Sigmoid colon (tissue), 7 donors: Measurements from ENCODE around the gene SGCE. TPM values are rescaled to one million over a fixed set of nuclear protein-coding genes. Genes with fewer than 3 reads are reported as not detected.

Source experiments
- DNase-seq: peaks from one replicate; pipeline ENCODE4 v3.0.0-alpha.2; 2019
- H3K27ac ChIP-seq, 4 donors: fragments of 200-600 bp; sonication (generic); one replicate each; pipeline ENCODE4 v1.5.1; 2016 to 2019; ENCODE audit warnings: mild to moderate bottlenecking in 1 of 4
- H3K27me3 ChIP-seq, 3 donors: fragments of 200-600 bp; sonication (generic); one replicate each; pipeline ENCODE4 v1.5.1; 2019; ENCODE audit warnings: mild to moderate bottlenecking in 1 of 3
- H3K36me3 ChIP-seq, 4 donors: fragments of 200-600 bp; sonication (generic); one replicate each; pipeline ENCODE4 v1.5.1; 2016 to 2019
- H3K4me1 ChIP-seq, 4 donors: fragments of 200-600 bp; sonication (generic); one replicate each; pipeline ENCODE4 v1.5.1; 2017 to 2019
- H3K4me3 ChIP-seq, 4 donors: fragments of 200-600 bp; sonication (generic); one replicate each; pipeline ENCODE4 v1.5.1; 2017 to 2019; ENCODE audit warnings: mild to moderate bottlenecking in 2 of 4, moderate library complexity in 1 of 4
- H3K9me3 ChIP-seq, 4 donors: fragments of 200-600 bp in 3 of 4; sonication (generic) in 3 of 4; one replicate each; pipeline versions ENCODE4 v1.5.1 to v1.6.1; 2013 to 2019
- EP300 ChIP-seq, 4 donors: sonication (generic); formaldehyde crosslinking; IDR thresholded peaks; one replicate each; pipeline ENCODE4 v1.6.1; 2017; ENCODE audit warnings: antibody characterized with exemption in 4 of 4
- POLR2A ChIP-seq, 2 donors: fragments of 450-650 bp; IDR thresholded peaks; one replicate each; pipeline ENCODE4 v1.6.1; 2016; ENCODE audit warnings: antibody characterized with exemption in 2 of 2, mild to moderate bottlenecking in 2 of 2, moderate library complexity in 2 of 2
- POLR2AphosphoS5 ChIP-seq, 4 donors: sonication (generic); formaldehyde crosslinking; IDR thresholded peaks; one replicate each; pipeline ENCODE4 v1.6.1; 2017; ENCODE audit warnings: antibody characterized with exemption in 4 of 4
- WGBS, 2 donors: extraction: QIAGEN DNeasy Blood & Tissue Kit; methylation state at CpG; one replicate each; pipeline ENCODE4 v1.1.7; 2013; 5-methylcytosine and 5-hydroxymethylcytosine counted together
- intact Hi-C: fragments of 100-400 bp; cut with DNase I; formaldehyde crosslinking; loops from one replicate; pipeline ENCODE4 v1.15.1; 2023
- polyA plus RNA-seq, 3 donors: library from polyadenylated mRNA; stranded (reverse); fragments of 200-250 nt; gene quantifications; one replicate each; pipeline ENCODE4 v1.2.3, GENCODE V29; 2013
- total RNA-seq, 4 donors: library from RNA; depleted of rRNA; stranded (reverse); fragments of >200 nt; gene quantifications; one replicate each; pipeline ENCODE4 v1.1.0, GENCODE V29; 2016
- TF ChIP-seq, protein P1 (sequence below), 4 experiments: fragments of 450-650 bp in 3 of 4; fragments of 200-600 bp in 1 of 4; IDR thresholded peaks; one replicate each; pipeline ENCODE4 v1.5.1; 2016 to 2019; ENCODE audit warnings: antibody characterized with exemption in 4 of 4, mild to moderate bottlenecking in 3 of 4, moderate library complexity in 2 of 4
- donor health status: healthy with polysubstance abuse.
- donor health status: Bipolar disorder and iron deficiency.
- donor health status: healthy.

SGCE gene
- total and polyA plus RNA-seq, 7 donors = 2.8 to 244 (median 135) TPM

DNA sequence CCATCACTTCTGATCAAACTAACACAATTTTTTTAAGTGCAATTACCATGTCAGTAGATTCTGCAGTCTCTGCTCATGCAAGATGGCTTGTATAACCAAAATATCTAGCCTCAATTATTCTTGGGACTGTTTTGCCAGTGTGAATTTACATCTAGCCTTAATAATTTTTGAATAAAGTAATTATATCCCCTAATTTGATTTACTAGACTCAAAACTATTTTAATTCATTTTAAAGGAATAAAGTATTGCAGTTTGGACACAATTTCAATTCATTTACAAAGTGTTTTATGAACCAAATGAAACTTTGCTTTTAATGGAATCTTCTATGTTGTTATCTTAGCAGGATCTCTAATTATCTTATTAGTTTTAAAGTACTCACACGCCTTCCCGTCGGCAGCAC lies 55.7 kb downstream of the SGCE start:
- DNase-seq = no peak
- Histone ChIP-seq H3K36me3 (peaks cover 0 to 36% (median 3%) of the 10 kb centered on the region in 4 donors), H3K4me3 (no peak overlapping the region), H3K9me3 (no peaks in the 10 kb centered on the region), H3K27ac (no peak overlapping the region), H3K27me3 (no peaks in the 10 kb centered on the region), H3K4me1 (no peaks in the 10 kb centered on the region)
- WGBS, 2 donors = 95% methylated on average over 3 of the region's 3 CpGs
- TF ChIP-seq POLR2A (IDR thresholded peaks at IDR 0.05) (no peak), POLR2AphosphoS5 (IDR thresholded peaks at IDR 0.05) (no peak), EP300 (IDR thresholded peaks at IDR 0.05) (no peak)
- TF ChIP-seq, protein P1, sequence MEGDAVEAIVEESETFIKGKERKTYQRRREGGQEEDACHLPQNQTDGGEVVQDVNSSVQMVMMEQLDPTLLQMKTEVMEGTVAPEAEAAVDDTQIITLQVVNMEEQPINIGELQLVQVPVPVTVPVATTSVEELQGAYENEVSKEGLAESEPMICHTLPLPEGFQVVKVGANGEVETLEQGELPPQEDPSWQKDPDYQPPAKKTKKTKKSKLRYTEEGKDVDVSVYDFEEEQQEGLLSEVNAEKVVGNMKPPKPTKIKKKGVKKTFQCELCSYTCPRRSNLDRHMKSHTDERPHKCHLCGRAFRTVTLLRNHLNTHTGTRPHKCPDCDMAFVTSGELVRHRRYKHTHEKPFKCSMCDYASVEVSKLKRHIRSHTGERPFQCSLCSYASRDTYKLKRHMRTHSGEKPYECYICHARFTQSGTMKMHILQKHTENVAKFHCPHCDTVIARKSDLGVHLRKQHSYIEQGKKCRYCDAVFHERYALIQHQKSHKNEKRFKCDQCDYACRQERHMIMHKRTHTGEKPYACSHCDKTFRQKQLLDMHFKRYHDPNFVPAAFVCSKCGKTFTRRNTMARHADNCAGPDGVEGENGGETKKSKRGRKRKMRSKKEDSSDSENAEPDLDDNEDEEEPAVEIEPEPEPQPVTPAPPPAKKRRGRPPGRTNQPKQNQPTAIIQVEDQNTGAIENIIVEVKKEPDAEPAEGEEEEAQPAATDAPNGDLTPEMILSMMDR (IDR thresholded peaks at IDR 0.05) = no peak
- intact Hi-C loops = no loop called here

DNA sequence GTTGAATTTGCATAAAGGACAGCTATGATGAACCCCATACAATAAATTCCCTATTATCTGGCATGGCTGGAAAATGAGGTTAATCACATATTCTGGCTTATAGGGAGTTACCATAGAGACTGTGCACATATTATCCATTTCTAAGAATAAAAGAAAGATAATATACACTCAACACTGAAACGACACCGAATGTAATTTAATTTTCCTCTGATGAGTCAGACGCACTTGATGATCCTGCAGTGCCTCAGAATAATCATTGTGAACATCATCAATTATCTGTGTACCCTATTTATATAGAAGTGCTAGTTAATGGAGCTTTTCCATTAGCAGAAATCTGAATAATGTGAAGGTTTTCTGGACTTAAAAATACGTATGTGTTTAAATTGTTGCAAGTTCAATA lies 60.2 kb downstream of the SGCE start:
- H3K4me1 ChIP-seq = no peaks in the 10 kb centered on the region
- WGBS, 2 donors = 73 to 87% methylated on average over 4 of the region's 4 CpGs
- intact Hi-C loops = no loop called here
- no peak overlapping the region for H3K4me3 ChIP-seq
- DNase-seq = no peak
- H3K27me3 ChIP-seq = no peaks in the 10 kb centered on the region
- TF ChIP-seq POLR2A (IDR thresholded peaks at IDR 0.05) = no peak
- TF ChIP-seq EP300 (IDR thresholded peaks at IDR 0.05) = no peak
- TF ChIP-seq POLR2AphosphoS5 (IDR thresholded peaks at IDR 0.05) = no peak
- TF ChIP-seq, protein P1 (IDR thresholded peaks at IDR 0.05) = no peak
- H3K27ac ChIP-seq = no peak overlapping the region
- H3K9me3 ChIP-seq = no peaks in the 10 kb centered on the region
- H3K36me3 ChIP-seq = peaks cover 0 to 44% (median 3%) of the 10 kb centered on the region in 4 donors

DNA sequence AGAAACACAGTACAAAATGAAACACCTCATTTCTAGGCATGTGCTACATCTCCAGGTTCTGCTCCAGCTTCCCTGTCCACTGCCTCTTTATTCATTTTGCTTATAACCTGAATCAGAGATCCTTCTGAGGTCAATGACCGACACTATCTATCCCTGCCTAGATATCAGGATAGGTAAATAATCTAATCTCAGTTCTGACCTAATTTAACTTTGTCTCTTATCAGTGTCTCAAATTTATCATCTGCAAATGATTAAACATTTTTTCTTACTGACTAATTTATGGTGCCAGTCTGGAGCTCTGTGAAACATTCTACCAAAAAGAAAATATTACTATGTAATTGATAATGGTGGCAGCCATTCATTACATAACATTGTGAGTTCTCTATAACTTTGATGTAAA lies 61.1 kb downstream of the SGCE start:
- DNase-seq = no peak
- H3K27ac ChIP-seq = no peak overlapping the region
- H3K27me3 ChIP-seq = no peaks in the 10 kb centered on the region
- H3K9me3 ChIP-seq = no peaks in the 10 kb centered on the region
- H3K4me3 ChIP-seq = no peak overlapping the region
- no peaks in the 10 kb centered on the region for H3K4me1 ChIP-seq
- intact Hi-C loops = no loop called here
- TF ChIP-seq POLR2AphosphoS5 (IDR thresholded peaks at IDR 0.05) (no peak), POLR2A (IDR thresholded peaks at IDR 0.05) (no peak)
- TF ChIP-seq, protein P1 (IDR thresholded peaks at IDR 0.05) = no peak
- 16 to 70% methylated on average over 1 of the region's 1 CpG for WGBS, 2 donors
- H3K36me3 ChIP-seq = peaks cover 0 to 40% (median 3%) of the 10 kb centered on the region in 4 donors

DNA sequence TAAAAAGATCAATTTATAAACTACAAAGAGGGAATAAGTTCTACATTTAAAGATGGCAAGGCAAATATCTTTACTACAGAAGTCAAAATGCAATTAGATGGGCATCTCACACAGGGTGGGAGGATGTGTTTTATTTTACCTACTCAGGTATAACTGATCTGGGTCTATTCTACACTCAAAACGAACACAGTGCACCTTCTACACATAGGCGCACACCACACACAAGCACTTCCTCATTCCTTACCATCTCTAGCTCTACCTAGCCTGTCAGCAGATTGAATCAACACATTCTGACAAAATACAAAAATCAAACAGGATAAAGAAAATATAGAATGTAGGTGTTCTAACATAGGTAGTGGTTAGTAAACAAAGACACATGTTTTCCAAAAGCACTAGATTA lies 64.8 kb downstream of the SGCE start:
- no peak overlapping the region for H3K4me3 ChIP-seq
- H3K9me3 ChIP-seq = no peaks in the 10 kb centered on the region
- TF ChIP-seq, protein P1 (IDR thresholded peaks at IDR 0.05) = no peak
- TF ChIP-seq POLR2AphosphoS5 (IDR thresholded peaks at IDR 0.05) (no peak), EP300 (IDR thresholded peaks at IDR 0.05) (no peak), POLR2A (IDR thresholded peaks at IDR 0.05) (no peak)
- no peak overlapping the region for H3K27ac ChIP-seq
- no peaks in the 10 kb centered on the region for H3K27me3 ChIP-seq
- H3K4me1 ChIP-seq = no peaks in the 10 kb centered on the region
- H3K36me3 ChIP-seq = peaks cover 0 to 34% (median 1%) of the 10 kb centered on the region in 4 donors
- WGBS, 2 donors = 57 to 79% methylated on average over 2 of the region's 2 CpGs
- intact Hi-C loops = no loop called here
- DNase-seq = no peak

DNA sequence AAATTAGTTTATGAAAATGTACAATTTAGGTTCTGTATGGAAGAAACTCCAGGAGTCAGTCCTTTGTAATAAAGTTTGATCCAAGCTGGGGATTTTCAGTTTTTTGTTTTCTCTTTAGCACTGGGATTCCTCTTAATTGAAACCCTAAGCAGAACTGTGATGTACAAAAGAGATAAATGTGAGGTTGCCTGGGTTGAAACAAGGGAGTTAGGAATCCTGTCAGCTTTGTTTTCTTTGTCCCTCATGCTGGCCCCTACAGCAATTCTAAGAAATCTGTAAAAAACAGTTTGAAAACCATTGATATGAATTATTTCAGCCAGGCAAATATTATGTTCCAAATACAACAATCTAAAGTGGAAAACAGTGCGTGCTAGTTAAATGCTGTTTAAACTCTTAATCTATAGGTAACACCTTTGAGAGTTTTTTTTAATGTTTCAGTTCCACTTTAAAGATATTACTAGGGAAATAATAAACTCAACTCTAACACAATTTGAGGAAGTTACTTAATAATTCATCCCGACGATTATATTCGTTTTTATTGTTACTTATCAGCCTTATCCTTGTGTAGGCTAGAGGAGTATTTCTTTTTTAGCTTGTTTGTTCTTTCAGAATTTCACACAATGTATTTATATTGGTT lies 65.3 kb downstream of the SGCE start:
- no peak for DNase-seq

More for the DNA sequence above, 65.3 kb downstream of the SGCE start:
- Histone ChIP-seq H3K36me3 (peaks cover 0 to 34% (median 1%) of the 10 kb centered on the region in 4 donors), H3K4me3 (no peak overlapping the region), H3K27ac (no peak overlapping the region), H3K4me1 (no peaks in the 10 kb centered on the region), H3K9me3 (no peaks in the 10 kb centered on the region), H3K27me3 (no peaks in the 10 kb centered on the region)
- WGBS, 2 donors = 54 to 86% methylated on average over 4 of the region's 4 CpGs
- intact Hi-C loops = no loop called here
- TF ChIP-seq POLR2A (IDR thresholded peaks at IDR 0.05) (no peak), POLR2AphosphoS5 (IDR thresholded peaks at IDR 0.05) (no peak), EP300 (IDR thresholded peaks at IDR 0.05) (no peak)
- TF ChIP-seq, protein P1 (IDR thresholded peaks at IDR 0.05) = no peak
